ENCODE measurements around the gene MCM8.

The MCM8 gene

DNA sequence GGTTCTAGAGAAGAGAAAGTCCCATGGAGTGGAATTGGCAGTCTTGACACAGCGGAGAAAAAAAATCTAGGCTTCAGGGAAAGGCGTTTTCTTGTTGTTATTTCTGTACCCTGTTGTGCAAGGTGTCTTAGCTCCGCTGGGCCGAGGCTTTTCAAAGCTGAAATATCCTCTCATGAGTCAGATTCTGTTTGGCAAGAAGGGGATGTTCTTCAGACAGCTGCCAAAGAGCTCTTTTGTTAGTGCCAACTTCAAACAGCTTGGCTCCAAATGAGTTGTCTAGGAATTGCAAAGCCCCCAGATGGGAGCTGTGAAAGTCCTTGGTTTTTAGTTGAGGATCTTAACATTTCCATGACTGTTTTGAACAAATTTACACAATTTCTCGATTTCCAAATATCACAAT is 57.8 kb downstream of the MCM8 start:
- Histone ChIP-seq H3K9me3 (no peaks in the 10 kb centered on the region), H3K27me3 (no peaks in the 10 kb centered on the region), H3K4me3 (no peak overlapping the region), H3K4me1 (peaks cover 0 to 42% (median 13%) of the 10 kb centered on the region in 4 donors), H3K36me3 (peaks cover 13 to 35% (median 20%) of the 10 kb centered on the region in 3 donors), H3K27ac (peak overlapping the region in 1 of 2 donors; percentile 81)
- TF ChIP-seq, protein P1, sequence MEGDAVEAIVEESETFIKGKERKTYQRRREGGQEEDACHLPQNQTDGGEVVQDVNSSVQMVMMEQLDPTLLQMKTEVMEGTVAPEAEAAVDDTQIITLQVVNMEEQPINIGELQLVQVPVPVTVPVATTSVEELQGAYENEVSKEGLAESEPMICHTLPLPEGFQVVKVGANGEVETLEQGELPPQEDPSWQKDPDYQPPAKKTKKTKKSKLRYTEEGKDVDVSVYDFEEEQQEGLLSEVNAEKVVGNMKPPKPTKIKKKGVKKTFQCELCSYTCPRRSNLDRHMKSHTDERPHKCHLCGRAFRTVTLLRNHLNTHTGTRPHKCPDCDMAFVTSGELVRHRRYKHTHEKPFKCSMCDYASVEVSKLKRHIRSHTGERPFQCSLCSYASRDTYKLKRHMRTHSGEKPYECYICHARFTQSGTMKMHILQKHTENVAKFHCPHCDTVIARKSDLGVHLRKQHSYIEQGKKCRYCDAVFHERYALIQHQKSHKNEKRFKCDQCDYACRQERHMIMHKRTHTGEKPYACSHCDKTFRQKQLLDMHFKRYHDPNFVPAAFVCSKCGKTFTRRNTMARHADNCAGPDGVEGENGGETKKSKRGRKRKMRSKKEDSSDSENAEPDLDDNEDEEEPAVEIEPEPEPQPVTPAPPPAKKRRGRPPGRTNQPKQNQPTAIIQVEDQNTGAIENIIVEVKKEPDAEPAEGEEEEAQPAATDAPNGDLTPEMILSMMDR (IDR thresholded peaks at IDR 0.05) = no peak
- intact Hi-C loops (cut with DNase I; ENCODE audit: low total_unique reads) = no loop called here
- DNase-seq = peak; percentile 82 to 83

DNA sequence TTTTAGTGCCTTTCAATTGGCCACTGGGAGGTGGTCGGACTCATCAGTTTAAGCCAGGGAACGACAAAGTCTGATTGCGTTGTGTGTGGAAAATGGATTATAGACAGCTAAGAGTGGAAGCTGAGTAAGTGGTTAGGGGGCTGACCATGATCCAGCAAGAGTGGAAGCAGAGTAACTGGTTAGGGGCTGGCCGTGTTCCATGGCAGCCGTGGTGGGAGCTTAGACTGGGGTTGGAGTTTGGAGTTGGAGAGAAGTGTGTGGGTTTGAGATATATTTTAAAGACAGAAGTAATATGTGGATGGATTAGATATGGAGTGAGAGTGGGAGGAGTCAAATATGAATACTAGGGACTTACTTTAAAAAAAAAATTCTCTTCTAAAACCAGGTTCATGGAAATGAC is 61.7 kb downstream of the MCM8 start:
- peaks cover 13 to 50% (median 25%) of the 10 kb centered on the region in 3 donors for H3K36me3 ChIP-seq
- intact Hi-C loops (cut with DNase I; ENCODE audit: low total_unique reads) = no loop called here
- DNase-seq = no peak
- no peaks in the 10 kb centered on the region for H3K9me3 ChIP-seq
- no peak overlapping the region for H3K4me3 ChIP-seq
- H3K4me1 ChIP-seq = peaks cover 0 to 26% (median 7%) of the 10 kb centered on the region in 4 donors
- no peaks in the 10 kb centered on the region for H3K27me3 ChIP-seq
- H3K27ac ChIP-seq = no peak overlapping the region
- TF ChIP-seq, protein P1 (IDR thresholded peaks at IDR 0.05) = no peak

DNA sequence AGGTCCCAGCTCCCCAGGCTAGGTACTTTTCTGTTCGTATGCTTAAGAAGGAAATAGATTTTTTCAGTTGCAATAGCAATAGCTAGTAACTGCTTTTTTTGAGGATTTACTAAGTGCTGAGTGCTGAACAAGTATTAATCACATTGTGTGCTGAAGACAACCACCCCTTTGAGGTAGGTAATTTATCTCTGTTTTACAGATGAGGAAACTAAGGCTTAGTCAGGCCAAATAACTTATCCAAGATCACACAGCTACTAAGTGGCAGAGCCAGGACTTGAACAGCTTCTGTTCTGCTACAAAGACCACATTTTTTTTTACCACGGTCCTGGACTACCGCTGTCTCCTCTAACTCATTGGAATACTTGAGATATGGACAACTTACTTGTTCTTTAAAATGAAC is 63.6 kb downstream of the MCM8 start:
- Histone ChIP-seq H3K4me1 (peaks cover 0 to 7% (median 0%) of the 10 kb centered on the region in 4 donors), H3K27ac (no peak overlapping the region), H3K9me3 (no peaks in the 10 kb centered on the region), H3K27me3 (no peaks in the 10 kb centered on the region), H3K36me3 (peaks cover 13 to 50% (median 25%) of the 10 kb centered on the region in 3 donors), H3K4me3 (no peak overlapping the region)
- TF ChIP-seq, protein P1 (IDR thresholded peaks at IDR 0.05) = no peak
- intact Hi-C loops (cut with DNase I; ENCODE audit: low total_unique reads) = no loop called here
- DNase-seq = no peak

DNA sequence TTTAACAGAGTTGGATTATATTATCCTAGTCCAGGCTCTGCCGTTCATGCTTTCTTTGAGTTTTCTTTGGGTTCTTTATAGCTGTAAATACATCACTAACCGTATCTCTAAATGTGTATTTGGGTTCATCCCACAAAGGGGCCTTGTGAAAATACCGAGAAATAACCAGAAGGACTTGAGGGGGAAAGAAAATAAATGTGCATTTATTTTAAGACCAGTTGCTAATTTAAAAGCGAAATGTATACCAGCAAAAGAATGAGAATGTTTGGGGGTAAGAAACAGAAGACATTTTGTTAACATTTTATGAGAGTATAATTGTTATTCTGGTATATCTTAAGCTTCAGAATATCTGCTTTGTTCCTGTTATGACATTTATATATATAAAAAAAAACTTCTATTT is 64.5 kb downstream of the MCM8 start:
- no peak for DNase-seq
- Histone ChIP-seq H3K36me3 (peaks cover 11 to 47% (median 21%) of the 10 kb centered on the region in 3 donors), H3K4me3 (no peak overlapping the region), H3K27ac (no peak overlapping the region), H3K9me3 (no peaks in the 10 kb centered on the region), H3K4me1 (no peaks in the 10 kb centered on the region), H3K27me3 (no peaks in the 10 kb centered on the region)
- intact Hi-C loops (cut with DNase I; ENCODE audit: low total_unique reads) = no loop called here
- TF ChIP-seq, protein P1 (IDR thresholded peaks at IDR 0.05) = no peak

DNA sequence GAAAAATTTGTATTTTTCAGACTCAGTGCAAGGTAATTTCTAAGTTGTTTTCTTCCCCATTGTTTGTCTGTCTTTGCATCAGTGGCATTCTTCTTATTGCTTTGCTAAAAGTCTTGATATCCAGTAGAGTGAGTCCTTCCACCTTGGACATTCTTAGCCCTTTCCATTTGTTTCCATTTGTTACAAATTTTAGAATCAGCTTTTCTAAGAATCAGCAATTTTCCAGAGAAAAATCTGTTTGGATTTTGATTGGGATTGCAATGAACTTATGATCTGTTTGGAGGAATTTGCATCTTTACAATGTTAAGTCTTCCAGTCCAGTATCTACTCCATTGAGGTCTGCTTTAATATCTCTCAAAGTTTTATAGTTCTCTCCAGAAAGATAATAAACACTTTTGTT is 67.0 kb downstream of the MCM8 start:
- no peak for DNase-seq
- H3K27me3 ChIP-seq = no peaks in the 10 kb centered on the region
- no peaks in the 10 kb centered on the region for H3K4me1 ChIP-seq
- peaks cover 0 to 24% (median 5%) of the 10 kb centered on the region in 3 donors for H3K36me3 ChIP-seq
- no peaks in the 10 kb centered on the region for H3K9me3 ChIP-seq
- TF ChIP-seq, protein P1 (IDR thresholded peaks at IDR 0.05) = no peak
- H3K27ac ChIP-seq = no peak overlapping the region
- H3K4me3 ChIP-seq = no peak overlapping the region
- intact Hi-C loops (cut with DNase I; ENCODE audit: low total_unique reads) = no loop called here

DNA sequence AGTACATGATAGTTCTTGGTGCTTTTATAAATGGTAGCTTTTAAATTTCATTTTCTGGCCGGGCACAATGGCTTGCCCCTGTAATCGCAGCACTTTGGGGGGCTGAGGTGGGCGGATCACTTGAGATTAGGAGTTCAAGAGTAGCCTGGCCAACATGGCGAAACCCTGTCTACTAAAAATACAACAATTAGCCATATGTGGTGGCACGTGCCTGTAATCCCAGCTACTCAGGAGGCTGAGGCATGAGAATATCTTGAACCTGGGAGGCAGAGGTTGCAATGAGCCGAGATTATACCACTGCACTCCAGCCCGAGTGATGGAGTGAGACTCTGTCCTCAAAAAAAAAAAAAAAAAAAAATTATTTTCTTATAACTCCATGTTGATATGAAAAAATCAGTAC is 67.4 kb downstream of the MCM8 start:
- Histone ChIP-seq H3K9me3 (no peaks in the 10 kb centered on the region), H3K4me1 (no peaks in the 10 kb centered on the region), H3K4me3 (no peak overlapping the region), H3K36me3 (peaks cover 0 to 20% (median 5%) of the 10 kb centered on the region in 3 donors), H3K27ac (no peak overlapping the region), H3K27me3 (no peaks in the 10 kb centered on the region)
- no peak for DNase-seq
- TF ChIP-seq, protein P1 (IDR thresholded peaks at IDR 0.05) = no peak
- intact Hi-C loops (cut with DNase I; ENCODE audit: low total_unique reads) = no loop called here
